Subcutaneous adipose tissue (tissue), 4 donors: ENCODE results near the gene FOXP1. TPM values are rescaled to one million over a fixed set of nuclear protein-coding genes. Genes with fewer than 3 reads are reported as not detected.

ENCODE experiments used
- CTCF ChIP-seq: fragments of 450-650 bp; IDR thresholded peaks from one replicate; pipeline ENCODE4 v1.5.1; 2016; ENCODE audit warnings: low read depth, mild to moderate bottlenecking, control low read depth, antibody characterized with exemption, moderate library complexity
- total RNA-seq, 4 donors: library from RNA; depleted of rRNA; stranded (reverse); fragments of >200 nt; gene quantifications; one replicate each; pipeline ENCODE4 v1.1.0, GENCODE V29; 2016

The FOXP1 gene
- total RNA-seq, 4 donors from 2014 or later: 70.5 to 96.7 (median 88.0) TPM

GRCh38 chr3:71056327-71056726, 527.2 kb downstream of the FOXP1 start:
- TF ChIP-seq CTCF: no peak

GRCh38 chr3:71055257-71056001, 528.1 kb downstream of the FOXP1 start:
- no peak for TF ChIP-seq CTCF

- no peak for TF ChIP-seq CTCF
These were observed 529.2 kb downstream of the FOXP1 start for GRCh38 chr3:71054312-71054711.

- TF ChIP-seq CTCF: no peak
These were observed 530.0 kb downstream of the FOXP1 start for GRCh38 chr3:71053495-71053894.

GRCh38 chr3:71052716-71053115, 530.8 kb downstream of the FOXP1 start:
- TF ChIP-seq CTCF: no peak

- no peak for TF ChIP-seq CTCF
These were observed 531.4 kb downstream of the FOXP1 start for GRCh38 chr3:71051893-71052687.

GRCh38 chr3:71051259-71051595, 532.3 kb downstream of the FOXP1 start:
- TF ChIP-seq CTCF: no peak
